GM21576 (cell line): ENCODE results near the gene ZNF169.
"Not testable (repeated sequence)": the region's sequence is repeated elsewhere in the genome, so short reads cannot be mapped to it uniquely, and the experiment has no call there.

Experiments
- ATAC-seq: cut with Tn5 transposase; IDR thresholded peaks from one replicate; pipeline ENCODE4 v1.9.1; 2021; ENCODE audit warnings: mild to moderate bottlenecking, moderate library complexity; ENCODE audit not compliant: unreplicated experiment

ZNF169 gene

GRCh38 chr9:94259077-94259862, at the start of gene ZNF169:
Gene ZNF169 (plus strand): TSS chr9:94259298. CDS start chr9:94278813, 19,515 bp downstream.
- peak; percentile 100 for ATAC-seq

DNA sequence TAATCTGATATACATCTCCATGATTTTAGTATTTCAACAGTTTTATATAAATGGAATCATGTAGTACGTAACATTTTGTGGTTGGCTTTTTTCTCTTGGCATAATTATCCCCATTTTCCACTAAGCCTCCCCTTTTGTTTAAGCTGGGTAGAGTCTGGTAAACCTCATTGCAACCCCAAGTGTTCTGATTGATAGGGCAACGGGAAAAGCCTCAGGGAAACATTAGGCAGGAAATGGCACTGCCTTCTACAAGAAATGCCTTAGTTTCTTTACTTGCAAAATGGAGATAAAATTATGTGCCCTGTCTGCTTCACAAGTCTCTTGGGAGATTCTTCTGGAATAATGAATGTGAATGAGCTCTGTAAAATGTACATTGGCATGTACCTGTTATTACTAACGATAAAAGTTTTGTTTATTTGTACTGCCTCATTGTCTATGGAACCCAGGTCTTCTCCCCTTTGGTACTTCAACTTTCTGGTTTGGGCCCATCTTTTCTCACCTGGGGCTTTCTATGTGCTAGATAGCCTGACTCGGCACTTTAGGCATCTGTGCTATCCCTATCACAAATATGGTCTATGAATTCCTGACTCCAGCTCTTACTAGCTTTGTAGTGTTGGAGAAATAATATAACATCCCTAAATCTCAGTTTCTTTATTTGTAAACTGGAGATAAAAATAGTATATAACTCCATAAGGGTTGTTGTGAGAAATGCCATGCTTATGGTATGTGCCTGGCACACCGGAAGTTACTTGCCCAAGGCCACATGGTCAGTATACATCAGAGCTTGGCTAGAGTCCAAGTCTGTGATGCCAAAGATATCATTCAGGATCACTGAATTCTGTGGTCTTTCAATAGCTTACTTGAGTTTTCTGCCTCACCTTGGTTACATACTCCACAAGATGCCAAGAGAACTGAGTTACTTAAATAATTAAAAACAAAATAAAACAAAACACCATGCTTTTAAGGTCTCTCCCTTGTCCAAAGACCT, 48.2 kb upstream of the ZNF169 start:
- ATAC-seq, result no peak

DNA sequence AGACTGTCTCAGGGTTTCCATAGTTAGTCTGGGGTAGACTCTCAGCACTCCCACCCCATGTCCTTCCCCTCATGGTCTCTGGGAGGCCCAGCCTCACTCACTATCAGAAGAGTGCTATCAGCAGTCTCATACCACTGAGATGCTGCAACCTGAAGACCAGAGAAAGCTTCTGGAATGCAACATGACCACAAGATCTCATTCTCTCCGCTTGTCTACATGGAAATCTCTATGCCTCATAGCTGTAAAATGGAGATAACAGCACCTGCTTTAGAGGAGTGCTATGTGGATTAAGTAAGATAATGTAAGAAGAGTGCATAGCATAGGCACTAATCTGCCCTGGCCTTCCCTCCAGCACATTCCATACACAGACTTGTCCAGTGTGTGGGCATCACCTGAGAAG, 47.0 kb upstream of the ZNF169 start:
- ATAC-seq, result no peak

- ATAC-seq, result no peak
Observed at GRCh38 chr9:94212531-94212930, 46.6 kb upstream of the ZNF169 start.

- peak; percentile 92 for ATAC-seq
Observed at GRCh38 chr9:94213511-94214124, 45.5 kb upstream of the ZNF169 start.

- no peak for ATAC-seq
Observed at GRCh38 chr9:94222870-94223269, 36.2 kb upstream of the ZNF169 start.

DNA sequence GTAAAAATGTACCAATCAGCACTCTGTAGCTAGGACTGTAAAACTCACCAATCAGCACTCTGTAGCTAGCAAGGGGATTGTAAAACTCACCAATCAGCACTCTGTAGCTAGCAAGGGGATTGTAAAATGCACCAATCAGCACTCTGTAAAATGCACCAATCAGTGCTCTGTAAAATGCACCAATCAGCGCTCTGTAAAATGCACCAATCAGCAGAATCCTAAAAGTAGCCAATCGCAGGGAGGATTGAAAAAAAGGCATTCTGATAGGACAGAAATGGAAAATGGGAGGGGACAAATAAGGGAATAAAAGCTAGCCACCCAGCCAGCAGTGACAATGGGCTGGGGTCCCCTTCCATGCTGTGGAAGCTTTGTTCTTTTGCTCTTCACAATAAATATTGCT, 33.7 kb upstream of the ZNF169 start:
- ATAC-seq, result not testable (repeated sequence)

- no peak for ATAC-seq
Observed at GRCh38 chr9:94228616-94229015, 30.5 kb upstream of the ZNF169 start.

- ATAC-seq, result no peak
Observed at GRCh38 chr9:94232428-94232827, 26.7 kb upstream of the ZNF169 start.

DNA sequence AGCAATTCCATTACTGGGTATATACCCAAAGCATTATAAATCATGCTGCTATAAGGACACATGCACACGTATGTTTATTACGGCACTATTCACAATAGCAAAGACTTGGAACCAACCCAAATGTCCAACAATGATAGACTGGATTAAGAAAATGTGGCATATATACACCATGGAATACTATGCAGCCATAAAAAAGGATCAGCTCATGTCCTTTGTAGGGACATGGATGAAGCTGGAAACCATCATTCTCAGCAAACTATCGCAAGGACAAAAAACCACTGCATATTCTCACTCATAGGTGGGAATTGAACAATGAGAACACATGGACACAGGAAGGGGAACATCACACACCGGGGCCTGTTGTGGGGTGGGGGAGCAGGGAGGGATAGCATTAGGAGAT, 18.0 kb upstream of the ZNF169 start:
- not testable (repeated sequence) for ATAC-seq

DNA sequence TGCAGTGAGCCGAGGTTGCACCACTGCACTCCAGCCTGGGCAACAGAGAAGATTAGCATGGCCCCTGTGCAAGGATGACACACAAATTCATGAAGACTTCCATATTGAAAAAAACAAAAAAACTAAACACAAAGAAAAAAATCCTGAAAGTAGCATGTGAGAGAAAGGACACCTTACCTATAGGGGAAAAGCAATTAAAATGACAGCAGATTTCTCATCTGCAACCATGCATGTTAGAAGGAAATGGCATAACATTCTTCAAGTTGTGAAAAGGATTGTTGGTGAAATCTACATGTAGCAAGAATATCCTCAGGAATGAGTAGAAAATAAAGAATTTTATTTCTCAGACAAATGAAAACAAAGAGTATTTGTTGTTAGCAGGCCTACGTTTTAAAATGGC, 13.4 kb upstream of the ZNF169 start:
- no peak for ATAC-seq

DNA sequence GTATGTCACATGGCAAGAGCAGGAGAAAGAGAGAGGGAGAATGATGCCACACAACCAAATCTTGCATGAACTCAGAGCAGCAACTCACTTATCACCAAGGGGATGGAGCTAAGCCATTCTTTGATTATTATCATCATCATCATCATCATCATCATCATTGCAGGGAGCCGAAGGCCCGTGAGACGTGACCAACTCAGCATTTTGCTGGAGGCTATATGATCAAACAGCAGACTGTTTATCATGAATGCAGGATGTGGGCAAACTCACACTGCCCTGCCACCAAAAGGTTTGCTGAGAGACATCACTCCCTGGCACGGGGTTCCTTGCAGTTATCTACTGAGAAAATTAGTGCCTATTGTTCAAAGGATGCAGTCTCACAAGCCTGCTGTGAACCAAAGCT, 8.6 kb upstream of the ZNF169 start:
- no peak for ATAC-seq

- ATAC-seq, result no peak
Observed at GRCh38 chr9:94256007-94256406, 3.1 kb upstream of the ZNF169 start.

DNA sequence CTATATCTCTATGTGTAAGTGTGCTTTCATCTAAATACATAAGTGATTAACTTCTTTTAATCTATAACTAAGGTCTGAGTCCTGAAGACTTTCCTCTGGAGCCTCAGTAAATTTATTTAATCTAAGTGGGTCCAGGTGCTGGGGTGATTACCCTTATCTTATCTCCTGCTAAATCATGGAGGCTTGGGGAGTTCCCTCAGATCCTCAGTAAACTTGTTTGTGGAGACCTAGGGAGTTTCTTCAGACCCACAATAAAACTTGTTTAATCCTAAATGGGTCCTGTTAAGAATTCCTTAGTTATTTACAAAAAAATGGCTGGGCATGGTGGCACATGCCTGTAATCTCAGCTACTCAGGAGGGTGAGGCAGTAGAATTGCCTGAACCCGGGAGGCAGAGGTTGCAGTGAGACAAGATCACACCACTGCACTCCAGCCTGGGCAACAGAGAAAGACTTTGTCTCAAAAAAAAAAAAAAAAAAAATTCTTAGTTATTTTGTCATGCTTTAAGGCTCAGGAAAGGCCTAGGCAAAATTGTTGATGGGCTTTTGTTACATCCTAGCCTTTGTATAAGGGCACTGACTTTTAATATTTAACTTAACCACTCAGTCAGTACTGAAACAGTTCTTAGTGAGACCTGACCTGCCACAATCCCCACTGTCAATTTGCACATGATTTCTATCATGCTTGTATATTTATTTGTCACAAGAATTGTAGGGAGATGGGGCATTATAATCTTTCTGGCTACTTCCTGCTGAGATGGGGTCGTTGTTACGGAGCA, 6.7 kb downstream of the ZNF169 start:
- not testable (repeated sequence) for ATAC-seq

GRCh38 chr9:94269264-94269663, 10.2 kb downstream of the ZNF169 start:
- ATAC-seq, result no peak

- ATAC-seq, result no peak
Observed at GRCh38 chr9:94270009-94270408, 10.9 kb downstream of the ZNF169 start.

DNA sequence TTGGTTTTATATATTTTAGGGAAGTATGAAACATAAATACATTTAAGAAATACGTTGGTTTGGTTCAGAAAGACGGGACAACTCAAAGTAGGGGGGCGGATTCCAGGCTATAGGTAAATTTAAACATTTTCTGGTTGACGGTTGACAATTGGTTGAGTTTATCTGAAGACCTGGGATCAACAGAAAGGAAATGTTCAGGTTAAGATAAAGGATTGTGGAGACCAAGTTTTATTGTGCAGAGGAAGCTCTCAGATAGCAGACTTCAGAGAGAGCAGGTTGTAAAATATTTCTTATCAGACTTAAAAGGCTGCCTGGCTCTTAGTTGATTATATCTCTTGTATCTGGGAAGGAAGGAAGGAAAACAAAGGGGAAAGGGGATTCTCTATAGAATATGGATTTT, 17.9 kb downstream of the ZNF169 start:
- not testable (repeated sequence) for ATAC-seq

DNA sequence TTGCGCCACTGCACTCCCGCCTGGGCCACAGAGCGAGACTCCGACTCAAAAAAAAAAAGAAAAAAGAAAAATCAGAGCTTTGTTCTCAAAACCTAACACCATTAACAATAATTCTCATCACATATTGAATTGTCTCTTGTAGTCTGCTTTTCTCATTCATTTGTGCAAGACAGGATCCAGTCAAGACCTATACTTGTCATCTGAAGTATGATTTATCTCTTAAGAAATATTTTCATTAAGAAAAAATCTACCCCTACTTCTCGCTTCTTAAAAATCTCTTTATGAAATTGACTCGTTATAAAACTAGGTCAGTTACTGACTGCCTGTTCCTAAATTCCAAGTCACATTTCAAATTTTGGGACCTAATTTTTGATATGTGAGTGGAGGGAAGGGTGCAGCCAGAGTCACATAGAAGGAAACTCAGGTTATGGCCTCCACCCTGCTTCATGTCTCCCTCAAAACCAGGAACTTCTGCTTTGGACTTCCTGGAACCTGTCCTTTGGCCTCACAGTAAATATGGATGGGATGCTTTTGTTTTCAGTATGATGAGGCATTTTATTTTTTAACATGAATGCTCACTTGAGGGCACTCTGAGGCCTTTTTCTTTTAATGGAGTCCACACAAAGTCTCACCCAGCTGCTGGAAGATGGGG, 18.9 kb downstream of the ZNF169 start:
- no peak for ATAC-seq

GRCh38 chr9:94280409-94280989, 21.4 kb downstream of the ZNF169 start:
- ATAC-seq, result no peak

DNA sequence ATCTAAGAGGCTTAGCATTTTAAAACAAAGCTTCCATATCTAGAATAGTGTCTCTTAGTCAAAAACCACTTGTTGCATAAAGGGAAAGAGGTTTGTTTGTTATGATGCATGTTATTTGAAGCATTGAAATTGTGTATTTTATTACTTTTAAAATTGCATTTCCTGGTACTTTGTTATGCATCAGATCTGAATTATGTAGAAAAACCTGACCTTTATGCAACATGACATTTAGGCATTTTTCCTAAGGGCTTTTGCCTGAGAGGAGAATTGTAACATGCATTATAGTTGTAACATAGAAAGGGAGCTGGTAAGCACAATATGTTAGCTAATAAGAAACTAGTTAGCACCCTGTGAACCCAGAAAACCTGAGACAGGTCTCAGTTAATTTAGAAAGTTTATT, 22.0 kb downstream of the ZNF169 start:
- no peak for ATAC-seq
